ENCODE measurements around the gene GPC1.

Gene GPC1

GRCh38 chr2:240503848-240504247 lies 68.4 kb downstream of the GPC1 start:
- no peak for DNase-seq (ENCODE audit: low read depth)
- no peak overlapping the region for H3K4me3 ChIP-seq (ENCODE audit: low read depth, low read length)

DNA sequence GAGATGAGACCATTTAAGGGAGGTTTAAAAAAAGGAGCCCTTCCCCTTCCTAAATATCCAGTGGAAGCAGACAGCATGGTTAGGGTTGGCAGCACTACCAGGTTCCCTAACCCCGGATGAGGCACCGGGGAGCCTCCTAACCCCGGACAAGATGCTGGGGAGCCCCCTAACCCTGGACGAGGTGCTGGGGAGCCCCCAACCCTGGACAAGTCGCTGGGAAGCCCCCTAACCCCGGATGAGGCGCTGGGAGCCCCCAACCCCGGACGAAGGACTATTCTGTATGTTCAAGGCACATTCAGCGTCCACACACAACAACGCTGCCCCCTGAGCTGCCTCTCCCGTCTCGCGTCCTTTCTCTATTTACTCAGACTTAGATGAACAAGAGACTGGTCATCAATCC lies 70.4 kb downstream of the GPC1 start:
- DNase-seq (ENCODE audit: low read depth) = no peak
- H3K4me3 ChIP-seq (ENCODE audit: low read depth, low read length) = no peak overlapping the region

DNA sequence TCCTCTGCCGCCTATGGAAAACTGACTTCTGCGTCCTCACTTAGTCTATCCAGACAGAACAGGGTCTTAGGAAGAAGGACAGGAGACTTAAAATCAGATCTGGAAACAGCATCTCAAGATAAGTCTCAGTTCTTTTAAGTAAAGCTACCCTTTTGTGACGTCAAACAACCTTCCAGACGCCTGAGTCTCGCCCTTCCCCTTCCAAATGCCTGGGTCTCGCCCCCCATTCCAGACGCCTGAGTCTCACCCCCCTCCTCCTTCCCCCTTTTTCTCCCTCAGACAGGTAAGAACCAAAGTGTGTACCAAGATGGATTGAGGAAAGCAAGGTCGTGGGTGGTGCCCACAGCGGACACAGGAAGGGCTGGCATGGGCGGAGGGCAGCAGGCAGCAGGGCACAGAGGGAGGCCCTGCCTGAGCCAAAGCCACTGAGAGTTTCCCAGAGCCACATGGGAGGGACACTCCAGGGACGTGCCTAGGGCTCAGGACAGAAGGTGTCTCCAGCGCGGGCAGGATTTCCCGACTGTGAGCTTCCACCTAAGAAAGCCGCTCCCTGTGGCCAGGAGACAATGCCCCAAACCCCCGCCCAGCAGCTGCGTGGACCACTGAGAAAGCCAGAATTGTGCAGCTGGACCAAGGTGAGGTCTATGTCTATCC lies 71.1 kb downstream of the GPC1 start:
- H3K4me3 ChIP-seq (ENCODE audit: low read depth, low read length) = no peak overlapping the region
- no peak for DNase-seq (ENCODE audit: low read depth)

DNA sequence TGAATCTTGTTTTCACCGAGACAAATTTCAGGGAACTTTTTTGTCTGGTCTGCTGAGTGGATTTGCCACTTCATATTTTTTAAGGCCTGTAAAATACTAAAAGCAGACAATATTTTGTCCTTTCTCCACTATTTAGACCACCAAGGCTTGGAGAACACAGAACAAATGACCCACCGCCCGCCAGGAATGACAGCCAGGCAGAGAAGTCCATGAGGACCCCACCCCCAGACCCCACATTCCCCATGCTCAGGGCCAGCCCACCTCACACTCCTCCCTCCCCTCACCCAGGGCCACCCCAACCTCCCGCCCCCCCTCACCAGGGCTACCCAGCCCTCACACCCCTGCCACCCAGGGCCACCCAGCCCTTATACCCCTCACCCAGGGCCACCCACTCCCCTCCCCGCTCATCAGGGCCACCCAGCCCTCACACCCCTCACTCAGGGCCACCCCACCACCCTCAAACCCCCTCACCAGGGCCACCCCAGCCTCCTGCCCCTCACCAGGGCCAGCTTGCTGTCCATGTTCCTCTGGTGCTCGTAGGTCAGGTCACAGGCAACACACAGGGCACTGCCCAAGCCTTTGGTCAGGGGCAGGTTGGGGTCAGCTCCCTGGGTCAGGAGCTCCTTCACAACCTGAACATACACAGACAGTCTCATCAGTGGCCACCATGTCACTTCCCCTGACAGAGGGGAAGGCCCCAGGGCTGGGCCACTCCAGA lies 71.8 kb downstream of the GPC1 start:
- no peak overlapping the region for H3K4me3 ChIP-seq (ENCODE audit: low read depth, low read length)
- DNase-seq (ENCODE audit: low read depth) = no peak

DNA sequence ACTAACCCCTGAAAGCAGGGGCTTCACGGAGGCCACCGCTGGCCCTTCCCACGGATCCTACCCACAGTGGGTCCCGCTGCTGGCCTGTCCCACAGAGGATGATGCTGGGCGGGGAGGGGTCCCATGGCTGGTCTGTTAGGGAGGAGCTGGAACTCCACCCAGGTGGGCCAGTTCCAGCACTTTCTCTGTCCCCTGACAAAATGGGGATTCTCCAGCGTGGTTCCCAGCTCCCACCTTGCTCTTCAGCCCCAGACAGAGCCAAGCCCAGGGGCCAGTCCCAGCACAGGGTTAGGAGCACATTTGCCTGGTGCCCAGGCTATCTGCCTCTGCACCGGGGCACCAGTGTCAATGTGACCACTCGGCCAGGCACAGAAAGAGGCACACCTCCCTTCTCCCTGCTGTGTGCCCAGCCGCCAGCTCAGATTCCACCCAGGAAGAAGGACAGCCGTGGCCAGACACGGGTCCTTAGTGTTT lies 72.4 kb downstream of the GPC1 start:
- no peak for DNase-seq (ENCODE audit: low read depth)
- no peak overlapping the region for H3K4me3 ChIP-seq (ENCODE audit: low read depth, low read length)

DNA sequence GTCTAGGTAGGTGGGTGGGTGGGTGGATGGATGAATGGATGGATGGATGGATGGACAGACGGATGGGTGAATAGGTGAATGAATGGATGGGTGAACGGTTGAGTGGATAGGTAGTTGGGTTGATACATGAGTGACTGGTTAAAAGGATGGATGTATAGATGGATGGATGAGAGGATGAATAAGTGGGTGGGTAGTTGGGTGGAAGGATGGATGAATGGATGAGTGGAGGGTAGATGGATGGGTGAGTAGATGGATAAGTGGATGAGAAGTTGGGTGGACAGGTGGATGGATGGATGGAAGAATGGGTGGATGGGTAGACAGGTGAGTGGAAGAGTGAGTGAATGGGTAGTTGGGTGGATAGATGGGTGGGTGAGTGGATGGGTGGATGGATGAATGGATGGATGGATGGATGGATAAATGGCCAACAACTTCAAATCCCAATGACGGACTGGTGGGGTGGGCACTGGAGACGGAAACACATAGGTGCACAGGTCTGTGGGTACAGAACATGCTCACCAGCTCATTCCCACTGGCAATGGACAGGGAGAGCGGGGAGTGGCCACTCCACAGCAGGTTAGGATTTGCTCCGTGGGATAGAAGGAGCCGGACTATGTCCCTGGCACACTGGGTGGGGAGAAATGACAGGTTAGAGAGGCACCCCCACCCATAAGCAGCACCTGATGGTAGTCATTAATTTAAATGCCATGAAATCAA lies 73.5 kb downstream of the GPC1 start:
- H3K4me3 ChIP-seq (ENCODE audit: low read depth, low read length) = no peak overlapping the region

DNA sequence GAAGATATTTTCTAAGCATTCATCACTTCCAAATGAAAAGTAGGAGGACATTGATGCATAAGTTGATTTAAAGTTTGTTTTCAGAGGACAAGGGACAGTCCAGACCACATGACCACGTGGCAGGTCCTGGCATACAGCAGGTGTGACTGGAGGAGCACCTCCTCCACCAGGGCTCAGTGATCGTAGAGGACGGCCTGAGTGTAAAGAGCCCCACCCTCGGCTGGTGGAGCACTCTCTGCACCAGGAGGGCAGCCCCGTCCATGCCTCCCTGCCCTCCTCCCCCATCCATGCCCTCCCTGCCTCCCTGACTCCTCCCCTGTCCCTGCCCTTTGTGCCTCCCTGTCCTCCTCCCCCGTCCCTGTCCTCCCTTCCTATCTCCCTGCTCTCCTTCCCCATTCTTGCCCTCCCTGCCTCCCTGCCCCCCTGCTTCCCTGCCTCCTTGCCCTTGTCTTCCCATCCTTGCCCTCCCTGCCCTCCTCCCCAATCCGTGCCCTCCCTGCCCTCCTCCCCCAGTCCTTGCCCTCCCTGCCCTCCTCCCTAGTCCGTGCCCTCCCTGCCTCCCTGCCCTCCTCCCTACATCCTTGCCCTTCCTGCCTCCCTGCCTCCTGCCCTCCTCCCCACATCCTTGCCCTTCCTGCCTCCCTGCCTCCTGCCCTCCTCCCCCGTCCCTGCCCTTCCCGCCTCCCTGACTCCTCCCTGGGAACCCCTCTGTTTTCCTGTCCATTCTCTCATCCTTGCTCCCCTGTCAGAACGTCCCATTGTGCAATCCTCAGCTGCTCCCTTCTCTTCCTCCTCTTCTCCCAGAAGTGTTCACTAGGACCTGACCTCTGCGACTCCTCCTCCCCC lies 74.4 kb downstream of the GPC1 start:
- H3K4me3 ChIP-seq (ENCODE audit: low read depth, low read length) = no peak overlapping the region
- no peak for DNase-seq (ENCODE audit: low read depth)

More for the DNA sequence above, 73.5 kb downstream of the GPC1 start:
- DNase-seq (ENCODE audit: low read depth) = no peak

- no peak for DNase-seq (ENCODE audit: low read depth)
- no peak overlapping the region for H3K4me3 ChIP-seq (ENCODE audit: low read depth, low read length)
Observed at GRCh38 chr2:240510513-240511210, 75.2 kb downstream of the GPC1 start.

- no peak for DNase-seq (ENCODE audit: low read depth)
- H3K4me3 ChIP-seq (ENCODE audit: low read depth, low read length) = no peak overlapping the region
Observed at GRCh38 chr2:240511351-240512108, 76.1 kb downstream of the GPC1 start.

DNA sequence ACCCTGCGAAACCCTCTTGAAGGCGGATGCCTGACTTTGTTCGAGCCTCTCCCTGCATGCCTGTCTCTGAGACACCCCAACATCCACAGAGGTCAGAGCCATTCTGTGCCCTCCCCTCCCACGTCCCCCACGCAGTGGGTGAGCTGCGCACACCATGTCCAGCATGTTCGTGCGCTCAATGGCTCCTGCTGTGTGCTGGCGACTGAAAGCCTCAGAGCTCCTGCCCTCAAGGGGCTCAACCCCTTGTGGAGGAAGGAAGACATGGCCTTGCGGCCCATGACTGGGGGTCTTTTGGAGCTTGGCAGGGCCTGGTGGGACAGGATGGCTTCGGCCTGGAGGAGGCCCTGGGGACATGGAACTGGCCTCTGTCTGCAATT lies 76.6 kb downstream of the GPC1 start:
- no peak overlapping the region for H3K4me3 ChIP-seq (ENCODE audit: low read depth, low read length)
- DNase-seq (ENCODE audit: low read depth) = no peak

DNA sequence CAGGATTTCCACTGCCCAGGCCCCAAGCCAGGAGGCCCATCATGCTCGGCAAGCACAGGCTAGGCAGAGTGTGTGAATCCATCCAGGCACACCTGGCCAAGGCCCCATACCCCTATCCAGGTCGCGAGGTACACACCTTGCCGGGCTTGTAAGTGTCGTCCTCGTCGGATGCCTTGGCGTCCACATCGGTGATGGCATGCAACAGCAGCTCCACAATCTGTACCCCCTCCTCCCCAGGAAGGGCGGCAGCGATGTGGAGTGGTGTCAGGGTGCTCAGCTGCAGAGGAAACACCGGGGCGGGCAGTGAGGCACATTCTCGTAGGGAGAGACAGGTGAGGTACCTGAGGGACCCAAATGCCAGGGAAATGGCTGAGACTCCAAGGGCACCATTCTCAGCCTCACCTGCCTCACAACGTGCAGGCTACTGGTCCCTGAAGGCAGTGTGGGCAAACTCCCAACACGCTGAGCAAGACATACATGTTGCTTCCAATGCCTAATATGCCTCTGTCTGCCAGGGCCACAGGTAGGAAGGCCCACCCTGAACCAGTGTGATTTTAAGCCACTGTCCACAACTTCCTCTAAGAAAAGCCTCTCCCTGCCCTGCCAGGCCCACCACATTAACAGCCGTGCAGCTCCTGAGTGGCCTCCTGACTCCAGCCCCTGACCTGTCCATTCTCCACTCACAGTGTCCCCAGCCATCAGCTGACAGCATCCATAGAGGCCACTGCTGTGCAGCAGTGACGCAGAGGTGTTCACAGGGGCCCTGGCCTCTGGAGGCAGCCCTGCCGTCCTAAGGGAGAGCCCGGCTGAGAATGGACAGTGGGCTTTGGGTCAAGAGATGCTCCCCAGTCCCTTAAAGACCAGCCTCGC lies 77.4 kb downstream of the GPC1 start:
- DNase-seq (ENCODE audit: low read depth) = no peak
- no peak overlapping the region for H3K4me3 ChIP-seq (ENCODE audit: low read depth, low read length)

DNA sequence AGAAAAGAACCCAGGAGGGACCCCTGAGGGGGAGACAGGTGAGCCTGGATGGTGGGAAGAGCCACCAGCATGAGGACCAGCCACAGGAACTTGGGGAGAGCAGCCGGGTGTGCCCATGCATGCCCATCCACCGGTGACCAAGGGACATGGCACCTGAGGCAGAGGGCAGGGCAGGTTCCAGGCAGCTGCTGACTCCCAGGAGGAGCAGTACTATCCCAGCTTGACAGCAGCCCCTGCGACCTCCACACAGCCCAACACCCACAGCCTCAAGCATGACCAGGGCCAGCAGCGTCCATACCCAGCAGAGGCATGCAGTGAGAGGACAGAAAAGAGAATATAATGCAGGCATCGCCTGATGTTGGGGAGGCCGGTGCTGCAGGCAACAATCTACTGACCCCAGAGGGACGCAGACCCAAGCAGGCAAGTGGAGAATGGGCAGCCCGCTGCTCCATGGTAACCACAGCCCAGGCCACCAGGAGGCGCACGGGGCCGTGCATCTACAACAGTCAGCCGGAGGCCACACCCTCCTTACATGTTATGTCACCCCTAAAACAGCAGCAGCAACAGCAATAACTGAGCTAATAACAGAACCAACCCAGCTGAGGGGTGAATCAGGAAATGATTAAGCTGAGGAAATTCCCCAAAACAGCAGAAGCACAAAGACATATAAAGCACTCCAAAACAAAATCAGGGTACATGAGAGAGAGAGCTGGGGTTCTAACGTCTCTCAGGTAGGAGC lies 78.3 kb downstream of the GPC1 start:
- H3K4me3 ChIP-seq (ENCODE audit: low read depth, low read length) = no peak overlapping the region
- peak; percentile 49 for DNase-seq (ENCODE audit: low read depth)

DNA sequence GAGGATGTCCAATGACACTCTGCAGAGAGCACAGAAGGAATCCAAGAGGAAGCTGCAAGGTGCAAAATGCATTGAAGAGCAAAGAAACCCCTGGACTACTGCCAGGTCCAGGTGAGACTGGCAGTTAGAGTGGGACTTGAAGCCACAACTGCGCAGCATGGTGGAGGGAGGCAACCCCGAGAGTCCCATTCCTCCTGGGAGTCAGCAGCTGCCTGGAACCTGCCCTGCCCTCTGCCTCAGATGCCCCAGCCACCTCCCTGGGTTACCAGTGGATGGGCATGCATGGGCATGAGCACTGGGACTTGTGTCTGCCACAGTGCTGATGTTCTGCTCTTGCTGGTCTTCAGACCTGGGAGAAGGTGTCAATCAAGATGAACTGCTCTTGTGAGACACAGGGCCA lies 79.2 kb downstream of the GPC1 start:
- no peak for DNase-seq (ENCODE audit: low read depth)
- H3K4me3 ChIP-seq (ENCODE audit: low read depth, low read length) = no peak overlapping the region

DNA sequence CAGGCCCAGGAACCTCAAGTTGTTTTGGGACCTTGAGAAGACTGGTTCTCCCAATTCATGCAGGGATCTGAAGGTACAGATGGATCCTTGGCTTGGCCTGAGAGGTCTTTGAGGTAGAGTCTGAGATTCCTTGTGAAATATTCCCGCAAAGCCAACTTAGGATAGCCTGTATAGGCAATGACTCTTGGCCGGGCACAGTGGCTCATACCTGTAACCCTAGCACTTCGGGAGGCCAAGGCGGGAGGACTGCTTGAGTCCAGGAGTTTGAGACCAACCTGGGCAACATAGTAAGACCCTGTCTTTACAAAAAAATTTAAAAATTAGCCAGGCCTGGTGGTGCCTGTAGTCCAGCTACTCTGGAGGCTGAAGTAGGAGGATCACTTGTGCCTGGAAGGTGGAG lies 81.9 kb downstream of the GPC1 start:
- H3K4me3 ChIP-seq (ENCODE audit: low read depth, low read length) = no peak overlapping the region
- DNase-seq (ENCODE audit: low read depth) = no peak

Data from skeletal muscle cell (primary cell).